HG03139 (cell line): ENCODE results near the gene ZNF566.

Experiments used
- ATAC-seq: cut with Tn5 transposase; IDR thresholded peaks from one replicate; pipeline ENCODE4 v1.9.1; 2021; ENCODE audit not compliant: unreplicated experiment

The ZNF566 gene

GRCh38 chr19:36449059-36449670 is 40.2 kb downstream of the ZNF566 start:
- ATAC-seq = no peak

GRCh38 chr19:36441339-36441738 is 48.0 kb downstream of the ZNF566 start:
- ATAC-seq = no peak

- no peak for ATAC-seq
Observed at GRCh38 chr19:36436531-36436930, 52.8 kb downstream of the ZNF566 start.

GRCh38 chr19:36423925-36424324 is 65.4 kb downstream of the ZNF566 start:
- ATAC-seq = no peak

- ATAC-seq = no peak
Observed at GRCh38 chr19:36421749-36422481, 67.4 kb downstream of the ZNF566 start.

GRCh38 chr19:36420961-36421748 is 68.2 kb downstream of the ZNF566 start:
- no peak for ATAC-seq

- ATAC-seq = peak; percentile 74
Observed at GRCh38 chr19:36418287-36419001, 70.9 kb downstream of the ZNF566 start, which contains the start of gene ZFP82. Gene ZFP82 (minus strand): TSS chr19:36418644. CDS start chr19:36409789, 8,855 bp downstream.

GRCh38 chr19:36417752-36418286 is 71.5 kb downstream of the ZNF566 start:
- ATAC-seq = no peak

- ATAC-seq = no peak
Observed at GRCh38 chr19:36409841-36410240, 79.5 kb downstream of the ZNF566 start.

GRCh38 chr19:36408101-36408500 is 81.3 kb downstream of the ZNF566 start:
- no peak for ATAC-seq

- no peak for ATAC-seq
Observed at GRCh38 chr19:36404498-36404897, 84.9 kb downstream of the ZNF566 start.

GRCh38 chr19:36401475-36401874 is 87.9 kb downstream of the ZNF566 start:
- ATAC-seq = no peak

- ATAC-seq = no peak
Observed at GRCh38 chr19:36398571-36398970, 90.8 kb downstream of the ZNF566 start.
